Neural crest cell (in vitro differentiated cells): ENCODE results near the gene USP11. TPM values are rescaled to one million over a fixed set of nuclear protein-coding genes. Genes with fewer than 3 reads are reported as not detected.
"Not testable (repeated sequence)": the region's sequence is repeated elsewhere in the genome, so short reads cannot be mapped to it uniquely, and the experiment has no call there.

Experiments used
- DNase-seq: peaks from one replicate; pipeline ENCODE4 v3.0.0; 2021; ENCODE audit warnings: low read depth, mixed read lengths, low spot score
- H3K27ac Mint-ChIP-seq: one replicate; pipeline ENCODE4 v1.8.0; 2021; ENCODE audit warnings: mild to moderate bottlenecking, mixed read lengths; ENCODE audit not compliant: unreplicated experiment
- H3K27me3 Mint-ChIP-seq: 2 replicates; pipeline ENCODE4 v1.8.0; 2021; ENCODE audit warnings: low read depth, mild to moderate bottlenecking, mixed read lengths
- H3K36me3 Mint-ChIP-seq: 2 replicates; pipeline ENCODE4 v1.8.0; 2021; ENCODE audit warnings: low read depth, mild to moderate bottlenecking, mixed read lengths
- H3K4me1 Mint-ChIP-seq: 2 replicates; pipeline ENCODE4 v1.8.0; 2021; ENCODE audit warnings: mixed read lengths
- H3K4me3 Mint-ChIP-seq: one replicate; pipeline ENCODE4 v1.8.0; 2021; ENCODE audit warnings: mild to moderate bottlenecking, mixed read lengths
- H3K9me3 Mint-ChIP-seq: 2 replicates; pipeline ENCODE4 v1.8.0; 2021; ENCODE audit warnings: mixed read lengths
- CTCF ChIP-seq: fragments of 200-600 bp; sonication (generic); conservative IDR thresholded peaks from 2 replicates; pipeline ENCODE4 v1.5.0; 2021; ENCODE audit warnings: antibody characterized with exemption, mild to moderate bottlenecking
- total RNA-seq: library from RNA; stranded (reverse); gene quantifications from 2 replicates; pipeline ENCODE4 v1.2.1, GENCODE V29; 2021

Gene USP11
- total RNA-seq, 1 donor from 2014 or later, result 245 TPM

GRCh38 chrX:47250017-47250347 lies 17.2 kb downstream of the USP11 start:
- no peak for TF ChIP-seq CTCF
- no peaks in the 10 kb centered on the region for H3K9me3 Mint-ChIP-seq
- no peaks in the 10 kb centered on the region for H3K27me3 Mint-ChIP-seq
- peaks cover 25% of the 10 kb centered on the region for H3K36me3 Mint-ChIP-seq
- H3K4me3 Mint-ChIP-seq, result no peak overlapping the region
- H3K27ac Mint-ChIP-seq, result no peak overlapping the region
- no peaks in the 10 kb centered on the region for H3K4me1 Mint-ChIP-seq
- DNase-seq, result no peak

GRCh38 chrX:47257620-47258019 lies 24.8 kb downstream of the USP11 start:
- H3K4me3 Mint-ChIP-seq, H3K36me3 Mint-ChIP-seq, H3K9me3 Mint-ChIP-seq: not testable (repeated sequence)

GRCh38 chrX:47264483-47265173 lies 31.8 kb downstream of the USP11 start:
- peaks cover 26% of the 10 kb centered on the region for H3K4me1 Mint-ChIP-seq
- TF ChIP-seq CTCF, result no peak
- peak overlapping the region; percentile 63 for H3K27ac Mint-ChIP-seq

More at GRCh38 chrX:47257620-47258019, 24.8 kb downstream of the USP11 start:
- not testable (repeated sequence) for H3K27ac Mint-ChIP-seq, DNase-seq, H3K4me1 Mint-ChIP-seq, H3K27me3 Mint-ChIP-seq

GRCh38 chrX:47266643-47267042 lies 33.8 kb downstream of the USP11 start:
- Mint-ChIP-seq H3K27ac (no peak overlapping the region), H3K36me3 (no peaks in the 10 kb centered on the region), H3K4me3 (no peak overlapping the region), H3K4me1 (peaks cover 26% of the 10 kb centered on the region), H3K9me3 (no peaks in the 10 kb centered on the region), H3K27me3 (no peaks in the 10 kb centered on the region)
- DNase-seq, result no peak
- no peak for TF ChIP-seq CTCF

More at GRCh38 chrX:47264483-47265173, 31.8 kb downstream of the USP11 start:
- Mint-ChIP-seq H3K27me3 (no peaks in the 10 kb centered on the region), H3K9me3 (no peaks in the 10 kb centered on the region), H3K36me3 (no peaks in the 10 kb centered on the region), H3K4me3 (peak overlapping the region; percentile 25)
- DNase-seq, result no peak

GRCh38 chrX:47272013-47272408 lies 39.2 kb downstream of the USP11 start:
- no peak for DNase-seq
- H3K4me3 Mint-ChIP-seq, result no peak overlapping the region
- H3K27ac Mint-ChIP-seq, result no peak overlapping the region
- TF ChIP-seq CTCF, result no peak
- no peaks in the 10 kb centered on the region for H3K9me3 Mint-ChIP-seq
- no peaks in the 10 kb centered on the region for H3K27me3 Mint-ChIP-seq
- no peaks in the 10 kb centered on the region for H3K36me3 Mint-ChIP-seq
- H3K4me1 Mint-ChIP-seq, result peaks cover 13% of the 10 kb centered on the region

GRCh38 chrX:47273011-47273730 lies 40.4 kb downstream of the USP11 start:
- Mint-ChIP-seq H3K36me3 (no peaks in the 10 kb centered on the region), H3K4me3 (no peak overlapping the region), H3K27ac (no peak overlapping the region), H3K27me3 (no peaks in the 10 kb centered on the region), H3K4me1 (peaks cover 10% of the 10 kb centered on the region), H3K9me3 (no peaks in the 10 kb centered on the region)
- no peak for TF ChIP-seq CTCF
- no peak for DNase-seq
